Fibroblast of skin of right quadriceps (primary cell): Measurements from ENCODE around the gene CEBPE.
A peak's percentile ranks its signal among the peaks of the same experiment; 100 is the strongest.

Source experiments
- DNase-seq: peaks from one replicate; pipeline ENCODE4 v3.0.0-alpha.2; 2013

CEBPE gene

GRCh38 chr14:23142826-23143225 is 23.8 kb upstream of the CEBPE start:
- DNase-seq = no peak

GRCh38 chr14:23141706-23142444 is 22.8 kb upstream of the CEBPE start:
- DNase-seq = peak; percentile 27

GRCh38 chr14:23140371-23140770 is 21.3 kb upstream of the CEBPE start:
- no peak for DNase-seq

- DNase-seq = no peak
Measured at GRCh38 chr14:23139874-23140273, 20.8 kb upstream of the CEBPE start.

- no peak for DNase-seq
Measured at GRCh38 chr14:23137813-23138535, 18.9 kb upstream of the CEBPE start.

- no peak for DNase-seq
Measured at GRCh38 chr14:23137192-23137812, 18.2 kb upstream of the CEBPE start.

GRCh38 chr14:23136566-23137133 is 17.6 kb upstream of the CEBPE start:
- DNase-seq = no peak

GRCh38 chr14:23132970-23133369 is 13.9 kb upstream of the CEBPE start:
- DNase-seq = no peak

- no peak for DNase-seq
Measured at GRCh38 chr14:23131482-23131881, 12.4 kb upstream of the CEBPE start.

- no peak for DNase-seq
Measured at GRCh38 chr14:23130871-23131270, 11.8 kb upstream of the CEBPE start.

- DNase-seq = no peak
Measured at GRCh38 chr14:23129759-23130316, 10.8 kb upstream of the CEBPE start.

GRCh38 chr14:23128969-23129758 is 10.1 kb upstream of the CEBPE start:
- no peak for DNase-seq

GRCh38 chr14:23127861-23128260 is 8.8 kb upstream of the CEBPE start:
- DNase-seq = no peak

GRCh38 chr14:23126548-23127278 is 7.7 kb upstream of the CEBPE start:
- DNase-seq = no peak

- no peak for DNase-seq
Measured at GRCh38 chr14:23125933-23126524, 7.0 kb upstream of the CEBPE start.

- no peak for DNase-seq
Measured at GRCh38 chr14:23125011-23125410, 6.0 kb upstream of the CEBPE start.

GRCh38 chr14:23124337-23124954 is 5.4 kb upstream of the CEBPE start:
- DNase-seq = no peak

- DNase-seq = no peak
Measured at GRCh38 chr14:23123419-23123818, 4.4 kb upstream of the CEBPE start.

GRCh38 chr14:23122086-23122485 is 3.0 kb upstream of the CEBPE start:
- no peak for DNase-seq

GRCh38 chr14:23121361-23121771 is 2.3 kb upstream of the CEBPE start:
- DNase-seq = no peak
